Breast epithelium (tissue), 4 donors: ENCODE results near the gene OPHN1. TPM values are rescaled to one million over a fixed set of nuclear protein-coding genes. Genes with fewer than 3 reads are reported as not detected.
"Not testable (repeated sequence)": the region's sequence is repeated elsewhere in the genome, so short reads cannot be mapped to it uniquely, and the experiment has no call there.

Experiments
- DNase-seq, 2 donors: peaks; one replicate each; pipeline ENCODE4 v3.0.0-alpha.2; 2019; ENCODE audit warnings: low spot score in 2 of 2
- H3K27ac ChIP-seq, 2 donors: fragments of 200-600 bp; sonication (generic) in 1 of 2; one replicate each; pipeline ENCODE4 v1.5.1; 2016 to 2019; ENCODE audit warnings: mild to moderate bottlenecking in 1 of 2
- H3K27me3 ChIP-seq, 2 donors: fragments of 200-600 bp; sonication (generic) in 1 of 2; one replicate each; pipeline versions ENCODE4 v1.5.1 to v1.6.0; 2017 to 2019; ENCODE audit warnings: control low read depth in 1 of 2, mild to moderate bottlenecking in 1 of 2
- H3K36me3 ChIP-seq: fragments of 200-600 bp; one replicate; pipeline ENCODE4 v1.5.1; 2019
- H3K4me1 ChIP-seq, 2 donors: fragments of 200-600 bp; sonication (generic); one replicate each; pipeline ENCODE4 v1.5.1; 2016 to 2019; ENCODE audit warnings: control low read depth in 1 of 2
- H3K4me3 ChIP-seq, 3 donors: fragments of 200-600 bp; sonication (generic); 1 replicate in 2 of 3; 2 replicates in 1 of 3; pipeline ENCODE4 v1.5.1; 2016 to 2019; ENCODE audit warnings: mild to moderate bottlenecking in 3 of 3, moderate library complexity in 2 of 3
- H3K9me3 ChIP-seq, 2 donors: fragments of 200-600 bp; sonication (generic) in 1 of 2; one replicate each; pipeline ENCODE4 v1.5.1; 2016 to 2019; ENCODE audit warnings: control low read depth in 1 of 2
- CTCF ChIP-seq, 3 donors: fragments of 450-650 bp; IDR thresholded peaks; one replicate each; pipeline ENCODE4 v1.5.1; 2016 to 2017; ENCODE audit warnings: antibody characterized with exemption in 3 of 3, mild to moderate bottlenecking in 3 of 3, moderate library complexity in 3 of 3
- POLR2A ChIP-seq: fragments of 450-650 bp; IDR thresholded peaks from one replicate; pipeline ENCODE4 v1.6.1; 2016; ENCODE audit warnings: antibody characterized with exemption, mild to moderate bottlenecking, moderate library complexity
- POLR2AphosphoS5 ChIP-seq, 3 donors: sonication (generic); formaldehyde crosslinking; IDR thresholded peaks; one replicate each; pipeline ENCODE4 v1.6.1; 2017; ENCODE audit warnings: antibody characterized with exemption in 3 of 3
- intact Hi-C: fragments of 100-400 bp; cut with DNase I; formaldehyde crosslinking; loops from one replicate; pipeline ENCODE4 v1.15.1; 2023; ENCODE audit warnings: low total_unique reads
- total RNA-seq, 3 donors: library from RNA; depleted of rRNA; stranded (reverse); fragments of >200 nt; gene quantifications; one replicate each; pipeline ENCODE4 v1.1.0, GENCODE V29; 2016

The OPHN1 gene
- total RNA-seq, 3 donors from 2014 or later, result 9.5 to 20.2 (median 14.6) TPM

- intact Hi-C loops, result no loop called here
- no peaks in the 10 kb centered on the region for H3K4me1 ChIP-seq
- no peaks in the 10 kb centered on the region for H3K9me3 ChIP-seq
- peaks cover 0 to 13% of the 10 kb centered on the region in 2 donors for H3K27me3 ChIP-seq
- DNase-seq, result no peak
- H3K27ac ChIP-seq, result no peak overlapping the region
- no peaks in the 10 kb centered on the region for H3K36me3 ChIP-seq
- H3K4me3 ChIP-seq, result no peak overlapping the region
- TF ChIP-seq CTCF (IDR thresholded peaks at IDR 0.05) (no peak), POLR2AphosphoS5 (IDR thresholded peaks at IDR 0.05) (no peak), POLR2A (no peak)
Observed at GRCh38 chrX:68332201-68332731, 101.0 kb downstream of the OPHN1 start.

- intact Hi-C loops, H3K27me3 ChIP-seq, H3K4me1 ChIP-seq, H3K4me3 ChIP-seq, H3K36me3 ChIP-seq, DNase-seq, H3K9me3 ChIP-seq, H3K27ac ChIP-seq: not testable (repeated sequence)
Observed at GRCh38 chrX:68326841-68327240, 106.5 kb downstream of the OPHN1 start.

- Histone ChIP-seq H3K9me3 (no peaks in the 10 kb centered on the region), H3K27ac (peak overlapping the region; percentile 46 to 56), H3K4me1 (no peaks in the 10 kb centered on the region), H3K36me3 (no peaks in the 10 kb centered on the region), H3K4me3 (no peak overlapping the region), H3K27me3 (peaks cover 0 to 28% of the 10 kb centered on the region in 2 donors)
- no peak for DNase-seq
- TF ChIP-seq POLR2A (no peak), CTCF (IDR thresholded peaks at IDR 0.05) (no peak), POLR2AphosphoS5 (IDR thresholded peaks at IDR 0.05) (no peak)
- intact Hi-C loops, result no loop called here
Observed at GRCh38 chrX:68307769-68308168, 125.5 kb downstream of the OPHN1 start.

- intact Hi-C loops, result no loop called here
- H3K4me3 ChIP-seq, result no peak overlapping the region
- DNase-seq, result no peak
- peaks cover 0 to 14% of the 10 kb centered on the region in 2 donors for H3K27me3 ChIP-seq
- no peak overlapping the region for H3K27ac ChIP-seq
- no peaks in the 10 kb centered on the region for H3K4me1 ChIP-seq
- TF ChIP-seq CTCF (IDR thresholded peaks at IDR 0.05) (no peak), POLR2A (no peak), POLR2AphosphoS5 (IDR thresholded peaks at IDR 0.05) (no peak)
- H3K9me3 ChIP-seq, result no peaks in the 10 kb centered on the region
- H3K36me3 ChIP-seq, result no peaks in the 10 kb centered on the region
Observed at GRCh38 chrX:68304602-68305001, 128.7 kb downstream of the OPHN1 start.

- no peaks in the 10 kb centered on the region for H3K36me3 ChIP-seq
- no peak overlapping the region for H3K27ac ChIP-seq
- no peak overlapping the region for H3K4me3 ChIP-seq
- TF ChIP-seq POLR2AphosphoS5 (IDR thresholded peaks at IDR 0.05) (no peak), CTCF (IDR thresholded peaks at IDR 0.05) (no peak), POLR2A (no peak)
- peaks cover 0 to 18% of the 10 kb centered on the region in 2 donors for H3K27me3 ChIP-seq
- intact Hi-C loops, result no loop called here
- no peaks in the 10 kb centered on the region for H3K9me3 ChIP-seq
- no peak for DNase-seq
- no peaks in the 10 kb centered on the region for H3K4me1 ChIP-seq
Observed at GRCh38 chrX:68299898-68300297, 133.4 kb downstream of the OPHN1 start.

GRCh38 chrX:68292471-68292870, 140.8 kb downstream of the OPHN1 start:
- intact Hi-C loops, result no loop called here
- H3K4me3 ChIP-seq, result no peak overlapping the region
- H3K27me3 ChIP-seq, result peaks cover 0 to 18% of the 10 kb centered on the region in 2 donors
- TF ChIP-seq POLR2A (no peak), POLR2AphosphoS5 (IDR thresholded peaks at IDR 0.05) (no peak), CTCF (IDR thresholded peaks at IDR 0.05) (no peak)
- H3K4me1 ChIP-seq, result no peaks in the 10 kb centered on the region
- H3K36me3 ChIP-seq, result no peaks in the 10 kb centered on the region
- no peaks in the 10 kb centered on the region for H3K9me3 ChIP-seq
- no peak overlapping the region for H3K27ac ChIP-seq
- no peak for DNase-seq
